ENCODE measurements around the gene RASGRF2. TPM values are rescaled to one million over a fixed set of nuclear protein-coding genes. Genes with fewer than 3 reads are reported as not detected.
A peak's percentile ranks its signal among the peaks of the same experiment; 100 is the strongest.

Gene RASGRF2
- total RNA-seq, 1 experiment from 2014 or later: 19.4 TPM

DNA sequence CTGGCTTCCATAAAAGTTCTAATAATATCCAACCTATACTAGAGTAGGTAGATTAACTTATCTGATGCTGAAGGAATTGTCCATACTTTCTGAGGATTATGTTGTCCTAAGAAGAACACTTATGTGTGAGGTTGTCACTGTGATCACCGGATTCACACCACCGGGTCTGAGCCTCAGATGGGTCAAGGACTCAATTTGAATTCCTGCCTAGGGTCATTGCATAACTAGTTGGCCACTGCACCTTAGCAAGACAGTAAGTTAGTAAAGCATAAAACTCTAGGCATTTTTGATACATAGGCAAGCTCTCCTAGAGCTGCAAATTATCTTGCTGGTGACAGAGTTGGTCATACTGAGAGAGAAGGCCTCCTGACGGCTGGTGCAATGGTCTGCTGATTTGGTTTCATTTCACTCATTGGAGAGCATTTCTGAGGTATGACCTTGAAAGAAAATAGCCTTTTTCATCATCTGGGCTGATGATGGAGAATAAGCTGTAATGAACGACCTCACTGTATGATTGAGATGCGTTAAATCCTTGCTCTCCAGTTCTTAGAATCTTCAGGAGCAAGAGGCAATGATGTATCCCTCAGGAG lies 200.9 kb downstream of the RASGRF2 start:
- Histone ChIP-seq H3K27me3 (ENCODE audit: low read length) (no peaks in the 10 kb centered on the region), H3K4me3 (ENCODE audit: low read length) (no peak overlapping the region; the same call in 1 of the 2 replicates), H3K4me1 (ENCODE audit: low read length) (peaks cover 68% of the 10 kb centered on the region), H3K9me2 (replicated peaks; ENCODE audit: insufficient read depth, low read length) (no peaks in the 10 kb centered on the region), H4K20me1 (ENCODE audit: insufficient read depth, low read depth, low read length) (no peaks in the 10 kb centered on the region), H3K4me2 (ENCODE audit: low read depth, low read length, poor library complexity, severe bottlenecking) (peak overlapping the region; percentile 10), H3K27ac (ENCODE audit: low read length) (peak overlapping the region; percentile 56), H3K36me3 (ENCODE audit: insufficient read depth, low read length) (no peaks in the 10 kb centered on the region), H3K79me2 (ENCODE audit: low read length) (no peaks in the 10 kb centered on the region), H3K9me3 (ENCODE audit: low read length) (no peaks in the 10 kb centered on the region), H3K9ac (ENCODE audit: low read length) (0 out of 2 replicates have a peak overlapping the region, but pooled peaks have one; percentile 16), H2AFZ (ENCODE audit: low read length) (0 out of 2 replicates have a peak overlapping the region, but pooled peaks have one; percentile 32)
- peak; percentile 63 for DNase-seq

DNA sequence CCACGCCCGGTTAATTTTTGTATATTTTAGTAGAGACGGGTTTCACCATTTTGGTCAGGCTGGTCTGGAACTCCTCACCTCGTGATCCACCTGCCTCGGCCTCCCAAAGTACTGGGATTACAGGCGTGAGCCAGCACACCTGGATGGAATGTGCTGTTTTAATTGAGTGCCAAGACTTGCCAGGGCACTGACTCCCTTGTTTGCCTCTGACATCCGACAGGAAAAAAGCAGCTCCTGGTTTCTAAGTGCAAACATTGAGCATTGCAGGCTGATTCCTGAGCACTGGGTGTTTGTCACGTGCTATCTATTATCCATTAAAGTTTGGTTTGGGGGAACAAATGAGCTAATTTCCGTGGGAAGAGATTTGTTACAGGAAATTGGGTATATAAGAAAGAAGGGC lies 202.3 kb downstream of the RASGRF2 start:
- Histone ChIP-seq H3K27me3 (ENCODE audit: low read length) (no peaks in the 10 kb centered on the region), H3K4me2 (ENCODE audit: low read depth, low read length, poor library complexity, severe bottlenecking) (no peak overlapping the region), H3K9ac (ENCODE audit: low read length) (no peak overlapping the region), H3K9me3 (ENCODE audit: low read length) (no peaks in the 10 kb centered on the region), H3K9me2 (replicated peaks; ENCODE audit: insufficient read depth, low read length) (no peaks in the 10 kb centered on the region), H4K20me1 (ENCODE audit: insufficient read depth, low read depth, low read length) (no peaks in the 10 kb centered on the region), H3K4me1 (ENCODE audit: low read length) (peaks cover 70% of the 10 kb centered on the region), H2AFZ (ENCODE audit: low read length) (no peak overlapping the region), H3K4me3 (ENCODE audit: low read length) (no peak overlapping the region), H3K36me3 (ENCODE audit: insufficient read depth, low read length) (no peaks in the 10 kb centered on the region), H3K27ac (ENCODE audit: low read length) (no peak overlapping the region), H3K79me2 (ENCODE audit: low read length) (no peaks in the 10 kb centered on the region)
- DNase-seq: no peak

DNA sequence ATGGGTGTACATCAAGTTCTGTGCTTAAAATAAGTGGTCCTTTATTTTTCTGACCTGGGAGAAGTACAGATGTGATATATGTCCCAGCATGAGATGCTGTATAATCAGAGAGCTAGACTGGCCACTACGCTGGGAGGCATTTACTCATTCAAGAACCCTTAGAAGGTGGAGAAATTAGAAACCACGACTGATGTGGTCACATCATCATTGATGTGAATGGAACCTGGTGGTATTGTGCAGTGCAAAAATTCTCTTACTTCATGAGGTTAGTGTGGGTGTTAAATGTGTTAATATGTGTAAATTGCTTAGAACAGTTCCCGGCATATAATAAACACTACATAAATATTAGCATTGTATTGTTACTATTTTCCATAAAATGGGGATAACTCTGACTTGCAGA lies 203.5 kb downstream of the RASGRF2 start:
- Histone ChIP-seq H3K27ac (ENCODE audit: low read length) (no peak overlapping the region), H3K9me3 (ENCODE audit: low read length) (no peaks in the 10 kb centered on the region), H3K9ac (ENCODE audit: low read length) (no peak overlapping the region), H4K20me1 (ENCODE audit: insufficient read depth, low read depth, low read length) (no peaks in the 10 kb centered on the region), H3K36me3 (ENCODE audit: insufficient read depth, low read length) (no peaks in the 10 kb centered on the region), H3K27me3 (ENCODE audit: low read length) (no peaks in the 10 kb centered on the region), H3K4me3 (ENCODE audit: low read length) (no peak overlapping the region), H3K79me2 (ENCODE audit: low read length) (no peaks in the 10 kb centered on the region), H2AFZ (ENCODE audit: low read length) (no peak overlapping the region), H3K4me1 (ENCODE audit: low read length) (peaks cover 73% of the 10 kb centered on the region), H3K4me2 (ENCODE audit: low read depth, low read length, poor library complexity, severe bottlenecking) (no peak overlapping the region), H3K9me2 (replicated peaks; ENCODE audit: insufficient read depth, low read length) (no peaks in the 10 kb centered on the region)
- no peak for DNase-seq

DNA sequence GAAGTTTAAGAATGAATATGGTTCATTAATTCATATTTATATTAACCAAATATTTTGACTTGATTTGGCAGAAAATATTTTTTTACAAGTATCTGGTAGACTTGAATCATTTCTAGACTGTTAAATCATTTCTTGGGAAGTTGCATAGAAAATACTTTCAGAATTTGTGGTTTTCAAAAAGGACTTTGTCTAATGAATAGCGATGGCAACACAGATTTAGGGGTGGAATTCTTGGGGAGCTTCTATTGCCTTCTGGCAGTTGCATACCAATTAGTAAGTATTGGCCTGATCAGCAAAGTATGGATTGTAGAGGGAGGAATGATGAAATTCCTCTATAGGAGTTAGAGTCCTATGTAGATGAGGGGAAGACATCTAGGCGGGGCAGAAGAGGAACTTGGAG lies 204.3 kb downstream of the RASGRF2 start:
- Histone ChIP-seq H3K4me3 (ENCODE audit: low read length) (no peak overlapping the region), H3K27ac (ENCODE audit: low read length) (peak overlapping the region; percentile 24; the same call in 1 of the 2 replicates), H3K9me2 (replicated peaks; ENCODE audit: insufficient read depth, low read length) (no peaks in the 10 kb centered on the region), H3K4me2 (ENCODE audit: low read depth, low read length, poor library complexity, severe bottlenecking) (no peak overlapping the region), H3K9ac (ENCODE audit: low read length) (no peak overlapping the region), H3K79me2 (ENCODE audit: low read length) (no peaks in the 10 kb centered on the region), H3K9me3 (ENCODE audit: low read length) (no peaks in the 10 kb centered on the region), H4K20me1 (ENCODE audit: insufficient read depth, low read depth, low read length) (no peaks in the 10 kb centered on the region), H2AFZ (ENCODE audit: low read length) (0 out of 2 replicates have a peak overlapping the region, but pooled peaks have one; percentile 21), H3K4me1 (ENCODE audit: low read length) (peaks cover 72% of the 10 kb centered on the region), H3K36me3 (ENCODE audit: insufficient read depth, low read length) (no peaks in the 10 kb centered on the region), H3K27me3 (ENCODE audit: low read length) (no peaks in the 10 kb centered on the region)
- DNase-seq: no peak

DNA sequence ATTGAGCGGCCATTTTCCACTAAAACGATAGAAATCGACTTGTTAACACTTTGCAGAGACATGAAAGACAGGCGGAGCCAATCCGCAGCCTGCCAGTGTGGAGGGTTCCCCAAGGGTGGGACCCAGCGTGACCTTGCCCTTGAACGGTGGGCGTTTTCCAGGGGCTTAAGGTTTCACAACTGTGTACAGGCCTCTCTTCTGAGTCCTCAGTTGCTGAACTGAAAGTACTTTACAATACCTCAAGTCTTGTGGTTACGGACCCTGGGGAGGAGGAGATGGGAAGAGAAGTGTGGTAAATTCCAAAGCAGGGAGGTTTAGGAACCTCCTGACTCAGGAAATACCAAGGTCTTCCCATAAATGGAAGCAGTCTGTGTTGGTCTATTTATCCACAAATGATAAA lies 204.8 kb downstream of the RASGRF2 start:
- DNase-seq: no peak
- Histone ChIP-seq H3K9me2 (replicated peaks; ENCODE audit: insufficient read depth, low read length) (no peaks in the 10 kb centered on the region), H3K4me2 (ENCODE audit: low read depth, low read length, poor library complexity, severe bottlenecking) (no peak overlapping the region), H3K36me3 (ENCODE audit: insufficient read depth, low read length) (no peaks in the 10 kb centered on the region), H3K79me2 (ENCODE audit: low read length) (no peaks in the 10 kb centered on the region), H3K4me1 (ENCODE audit: low read length) (peaks cover 77% of the 10 kb centered on the region), H3K9ac (ENCODE audit: low read length) (no peak overlapping the region), H3K27ac (ENCODE audit: low read length) (0 out of 2 replicates have a peak overlapping the region, but pooled peaks have one; percentile 24), H3K4me3 (ENCODE audit: low read length) (no peak overlapping the region), H3K27me3 (ENCODE audit: low read length) (no peaks in the 10 kb centered on the region), H4K20me1 (ENCODE audit: insufficient read depth, low read depth, low read length) (no peaks in the 10 kb centered on the region), H2AFZ (ENCODE audit: low read length) (0 out of 2 replicates have a peak overlapping the region, but pooled peaks have one; percentile 21), H3K9me3 (ENCODE audit: low read length) (no peaks in the 10 kb centered on the region; the same call in 1 of the 2 replicates)

DNA sequence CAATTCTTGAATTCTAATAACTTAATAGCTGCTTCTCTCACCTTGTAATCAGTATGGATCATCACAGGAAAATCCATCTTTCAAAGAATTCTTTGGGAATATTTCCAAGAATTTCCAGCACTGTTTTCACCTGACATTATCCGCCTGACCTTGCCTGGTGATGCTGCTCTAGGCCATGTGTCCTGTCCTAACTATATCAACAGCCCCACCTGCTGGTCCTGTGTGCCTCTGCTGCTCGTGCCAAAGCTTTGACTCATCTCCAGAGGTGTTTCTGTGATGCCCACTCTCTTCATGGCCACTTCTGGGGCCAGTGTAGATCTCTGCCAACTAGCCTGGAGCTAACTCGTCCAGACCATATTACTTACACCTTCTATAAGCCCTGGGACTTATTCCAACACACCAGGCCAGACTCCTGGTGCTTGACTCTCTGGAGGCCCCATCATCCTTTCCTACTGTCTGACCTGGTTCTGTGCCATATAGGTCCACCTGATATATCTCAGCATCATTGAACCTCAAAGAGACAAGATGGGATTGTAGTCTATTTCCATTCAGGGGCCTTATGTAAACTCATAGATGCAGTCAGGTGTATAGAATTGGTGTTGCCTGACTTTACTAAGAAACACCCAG lies 205.4 kb downstream of the RASGRF2 start:
- no peak overlapping the region for H2AFZ ChIP-seq (ENCODE audit: low read length)

DNA sequence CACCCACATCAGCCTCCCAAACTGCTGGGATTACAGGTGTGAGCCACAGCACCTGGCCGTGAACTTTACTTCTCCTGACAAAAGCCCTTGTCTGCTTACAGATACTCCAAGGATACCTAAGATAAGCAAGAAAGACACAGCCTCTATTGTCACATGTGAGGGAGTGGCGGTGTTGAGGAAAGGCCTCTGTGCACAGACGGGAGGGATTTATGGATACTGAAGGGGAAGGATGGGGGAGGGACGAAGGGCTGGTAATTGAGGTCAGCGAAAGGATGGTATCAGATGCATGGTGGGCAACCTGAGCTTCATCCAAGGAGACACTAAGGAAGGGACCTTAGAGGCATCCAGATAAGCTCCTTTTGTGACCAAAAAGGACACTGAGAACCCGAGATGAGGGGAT lies 206.3 kb downstream of the RASGRF2 start:
- no peak for DNase-seq
- no peaks in the 10 kb centered on the region for H3K9me2 ChIP-seq (replicated peaks; ENCODE audit: insufficient read depth, low read length)

More for the DNA sequence above, 205.4 kb downstream of the RASGRF2 start:
- H3K4me1 ChIP-seq (ENCODE audit: low read length): peaks cover 84% of the 10 kb centered on the region
- H3K27ac ChIP-seq (ENCODE audit: low read length): no peak overlapping the region
- H3K9me3 ChIP-seq (ENCODE audit: low read length): no peaks in the 10 kb centered on the region; the same call in 1 of the 2 replicates
- H3K9me2 ChIP-seq (replicated peaks; ENCODE audit: insufficient read depth, low read length): no peaks in the 10 kb centered on the region
- no peaks in the 10 kb centered on the region for H3K36me3 ChIP-seq (ENCODE audit: insufficient read depth, low read length)
- H4K20me1 ChIP-seq (ENCODE audit: insufficient read depth, low read depth, low read length): no peaks in the 10 kb centered on the region
- H3K79me2 ChIP-seq (ENCODE audit: low read length): no peaks in the 10 kb centered on the region
- DNase-seq: peak; percentile 93
- no peaks in the 10 kb centered on the region for H3K27me3 ChIP-seq (ENCODE audit: low read length)
- H3K4me2 ChIP-seq (ENCODE audit: low read depth, low read length, poor library complexity, severe bottlenecking): no peak overlapping the region
- no peak overlapping the region for H3K4me3 ChIP-seq (ENCODE audit: low read length)
- H3K9ac ChIP-seq (ENCODE audit: low read length): no peak overlapping the region

DNA sequence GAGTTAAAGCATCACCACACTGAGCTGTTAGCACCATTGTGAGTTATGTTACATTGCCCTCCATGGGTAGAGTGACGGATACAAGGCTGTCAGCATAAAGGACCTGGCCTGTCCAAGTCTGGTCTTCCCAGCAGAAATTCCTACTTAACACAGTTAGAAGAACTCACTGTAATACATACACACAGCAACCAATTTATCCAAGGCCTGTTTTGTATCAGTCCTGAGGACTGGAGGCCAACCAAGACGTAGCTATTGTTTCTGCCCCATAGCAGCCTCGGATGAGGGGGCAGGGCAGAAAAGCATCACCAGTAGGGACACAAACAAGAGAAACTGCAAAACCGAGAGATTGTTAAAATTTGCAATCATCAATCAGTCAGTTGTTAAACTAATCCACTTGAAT lies 206.9 kb downstream of the RASGRF2 start:
- Histone ChIP-seq H3K4me3 (ENCODE audit: low read length) (no peak overlapping the region), H3K4me2 (ENCODE audit: low read depth, low read length, poor library complexity, severe bottlenecking) (no peak overlapping the region), H3K79me2 (ENCODE audit: low read length) (no peaks in the 10 kb centered on the region), H3K27me3 (ENCODE audit: low read length) (no peaks in the 10 kb centered on the region), H3K9ac (ENCODE audit: low read length) (no peak overlapping the region), H2AFZ (ENCODE audit: low read length) (no peak overlapping the region), H4K20me1 (ENCODE audit: insufficient read depth, low read depth, low read length) (no peaks in the 10 kb centered on the region), H3K27ac (ENCODE audit: low read length) (no peak overlapping the region), H3K36me3 (ENCODE audit: insufficient read depth, low read length) (no peaks in the 10 kb centered on the region), H3K4me1 (ENCODE audit: low read length) (peaks cover 83% of the 10 kb centered on the region), H3K9me2 (replicated peaks; ENCODE audit: insufficient read depth, low read length) (no peaks in the 10 kb centered on the region), H3K9me3 (ENCODE audit: low read length) (no peaks in the 10 kb centered on the region; the same call in 1 of the 2 replicates)
- no peak for DNase-seq

More for the DNA sequence above, 206.3 kb downstream of the RASGRF2 start:
- Histone ChIP-seq H3K27ac (ENCODE audit: low read length) (no peak overlapping the region), H4K20me1 (ENCODE audit: insufficient read depth, low read depth, low read length) (no peaks in the 10 kb centered on the region), H3K9ac (ENCODE audit: low read length) (no peak overlapping the region), H3K9me3 (ENCODE audit: low read length) (no peaks in the 10 kb centered on the region; the same call in 1 of the 2 replicates), H2AFZ (ENCODE audit: low read length) (no peak overlapping the region), H3K4me3 (ENCODE audit: low read length) (no peak overlapping the region), H3K4me2 (ENCODE audit: low read depth, low read length, poor library complexity, severe bottlenecking) (no peak overlapping the region), H3K79me2 (ENCODE audit: low read length) (no peaks in the 10 kb centered on the region), H3K27me3 (ENCODE audit: low read length) (no peaks in the 10 kb centered on the region), H3K4me1 (ENCODE audit: low read length) (peaks cover 83% of the 10 kb centered on the region), H3K36me3 (ENCODE audit: insufficient read depth, low read length) (no peaks in the 10 kb centered on the region)
